ENCODE data around the gene NTMT2.

The NTMT2 gene

GRCh38 chr1:170210142-170210541 is 64.4 kb downstream of the NTMT2 start:
- DNase-seq (ENCODE audit: low spot score) = no peak

GRCh38 chr1:170213596-170213995 is 67.8 kb downstream of the NTMT2 start:
- no peak for DNase-seq (ENCODE audit: low spot score)

- DNase-seq (ENCODE audit: low spot score) = no peak
Observed at GRCh38 chr1:170214117-170215032, 68.6 kb downstream of the NTMT2 start.

- DNase-seq (ENCODE audit: low spot score) = no peak
Observed at GRCh38 chr1:170215072-170215885, 69.5 kb downstream of the NTMT2 start.

- DNase-seq (ENCODE audit: low spot score) = no peak
Observed at GRCh38 chr1:170217517-170218256, 71.9 kb downstream of the NTMT2 start.

- no peak for DNase-seq (ENCODE audit: low spot score)
Observed at GRCh38 chr1:170218257-170218650, 72.5 kb downstream of the NTMT2 start.
